CD4-positive, alpha-beta T cell treated with Interleukin-10 for 1 hour (primary cell): ENCODE measurements around the gene EIF4E1B.

Experiments used
- DNase-seq: peaks from one replicate; pipeline ENCODE4 v3.0.0-alpha.2; 2020

Gene EIF4E1B

GRCh38 chr5:176606875-176607274 lies 23.6 kb upstream of the EIF4E1B start:
- DNase-seq = no peak

- no peak for DNase-seq
These were observed 22.3 kb upstream of the EIF4E1B start for GRCh38 chr5:176608142-176608705.

DNA sequence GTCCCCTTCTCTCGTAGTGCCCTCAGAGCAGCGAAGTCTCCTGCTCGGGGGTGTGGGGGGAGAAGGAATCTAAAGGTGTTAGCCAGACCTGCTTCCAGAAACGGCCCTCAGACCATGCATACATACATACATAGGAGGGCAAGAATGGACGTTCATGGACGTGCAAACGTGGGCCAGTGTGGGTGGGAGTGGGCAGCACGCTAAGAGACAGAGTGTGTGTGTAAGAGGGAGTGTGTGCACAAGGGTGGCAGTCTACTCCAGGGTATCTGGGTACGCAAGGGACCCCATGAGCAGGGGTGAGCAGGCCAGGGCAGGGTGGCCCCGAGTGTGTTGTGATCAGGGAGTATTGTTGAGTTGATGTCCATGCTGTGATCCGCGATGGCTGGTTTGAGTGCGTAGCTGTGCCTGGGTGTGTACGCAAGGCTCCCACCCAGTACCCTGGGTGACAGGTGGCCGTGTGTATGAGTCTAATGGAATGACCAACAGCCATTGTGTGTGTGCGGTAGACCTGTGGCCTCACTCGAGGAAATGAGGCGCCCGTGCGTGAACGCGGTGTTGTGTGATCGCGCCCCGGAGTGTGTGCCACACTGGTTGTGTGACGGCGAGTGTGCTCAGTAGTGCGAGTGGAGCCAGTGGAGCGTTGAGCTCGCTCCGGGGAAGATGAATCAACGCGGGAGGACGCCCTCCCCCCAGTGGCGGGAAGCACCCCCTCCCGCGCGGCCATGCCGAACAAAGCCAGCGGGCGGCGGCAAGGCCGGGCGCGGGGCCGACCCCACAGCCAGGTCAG lies 21.3 kb upstream of the EIF4E1B start:
- no peak for DNase-seq

DNA sequence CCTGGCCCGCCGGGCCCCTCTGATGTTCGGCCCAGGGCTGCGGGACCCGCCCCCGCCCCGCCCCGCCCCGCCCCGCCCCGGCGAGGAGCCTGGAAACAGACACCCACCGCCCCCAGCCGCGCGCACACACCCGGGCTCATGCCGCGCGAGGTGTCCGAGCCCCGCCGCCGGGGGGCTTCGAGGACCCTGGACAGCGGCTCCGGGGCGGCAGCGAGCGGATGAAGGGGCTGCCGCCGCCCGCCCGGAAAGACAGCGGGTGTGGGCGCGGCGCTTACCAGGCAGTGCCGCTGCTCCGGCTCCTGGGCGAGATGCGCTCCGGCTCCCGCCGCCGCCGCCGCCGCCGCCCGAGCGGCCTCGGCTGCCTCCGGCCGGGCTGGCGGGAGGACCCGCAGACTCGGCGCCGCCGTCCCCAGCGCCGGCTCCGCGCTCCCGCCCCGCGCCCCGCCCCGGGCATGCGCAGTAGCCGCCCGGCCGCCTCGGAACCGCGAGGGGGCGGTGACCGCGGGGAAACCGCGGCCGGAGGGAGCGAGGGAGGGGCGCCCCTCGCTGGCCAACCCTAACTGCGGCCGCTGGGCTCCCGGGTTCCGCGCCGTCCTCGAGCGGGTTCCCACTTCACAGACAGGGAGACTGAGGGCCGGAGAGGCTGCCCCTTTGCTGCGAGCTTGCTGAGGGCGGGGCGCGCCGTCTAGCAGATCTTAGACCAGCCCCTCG lies 20.6 kb upstream of the EIF4E1B start, which contains the start of gene GPRIN1:
TSS of gene GPRIN1 (minus strand) at position 433 of the 711 bp plus-strand sequence. CDS start 10,322 bp downstream, outside the sequence.
- DNase-seq = peak; percentile 56

GRCh38 chr5:176610435-176610773 lies 20.1 kb upstream of the EIF4E1B start:
- no peak for DNase-seq

- DNase-seq = peak; percentile 54
These were observed 19.0 kb upstream of the EIF4E1B start for GRCh38 chr5:176611435-176611834.

DNA sequence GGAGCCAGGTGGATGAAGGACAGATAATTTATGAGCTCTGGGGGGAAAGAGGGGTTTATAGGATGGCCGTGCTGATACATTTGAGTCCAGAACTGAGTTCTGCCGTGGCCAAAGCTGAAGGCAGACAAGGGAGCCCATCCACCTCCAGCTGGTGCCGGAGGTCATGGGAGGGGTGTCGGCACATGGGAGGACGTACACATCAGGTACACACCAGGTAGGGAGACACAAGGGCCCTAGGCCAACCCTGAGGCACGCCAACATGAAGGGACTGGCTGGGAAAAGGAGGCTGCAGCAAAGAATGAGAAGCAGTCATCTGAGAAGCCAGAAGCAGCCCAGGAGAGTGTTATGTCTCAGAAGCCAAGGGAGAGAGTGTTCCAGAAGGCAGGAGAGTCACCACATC lies 18.5 kb upstream of the EIF4E1B start:
- no peak for DNase-seq

DNA sequence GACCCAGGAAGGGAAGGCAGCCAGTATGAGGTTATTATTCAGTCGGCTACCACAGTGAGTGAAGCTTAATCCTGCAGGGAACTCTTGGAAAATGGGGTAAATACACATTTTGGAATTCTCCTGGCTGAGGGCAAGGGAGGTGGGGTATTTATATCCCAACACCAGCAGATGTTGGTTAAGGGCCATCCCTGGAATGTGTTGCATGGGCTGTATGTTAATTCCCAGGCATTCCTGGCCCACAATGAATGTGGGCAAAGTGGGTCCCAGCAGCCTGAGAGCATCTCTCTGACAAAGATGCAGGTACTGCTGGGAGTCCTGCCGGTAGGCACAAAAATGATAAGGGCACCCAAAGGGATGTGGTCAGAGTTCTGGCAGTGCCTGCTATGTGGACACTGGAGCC lies 17.6 kb upstream of the EIF4E1B start:
- DNase-seq = no peak

- no peak for DNase-seq
These were observed 15.5 kb upstream of the EIF4E1B start for GRCh38 chr5:176614805-176615478.

DNA sequence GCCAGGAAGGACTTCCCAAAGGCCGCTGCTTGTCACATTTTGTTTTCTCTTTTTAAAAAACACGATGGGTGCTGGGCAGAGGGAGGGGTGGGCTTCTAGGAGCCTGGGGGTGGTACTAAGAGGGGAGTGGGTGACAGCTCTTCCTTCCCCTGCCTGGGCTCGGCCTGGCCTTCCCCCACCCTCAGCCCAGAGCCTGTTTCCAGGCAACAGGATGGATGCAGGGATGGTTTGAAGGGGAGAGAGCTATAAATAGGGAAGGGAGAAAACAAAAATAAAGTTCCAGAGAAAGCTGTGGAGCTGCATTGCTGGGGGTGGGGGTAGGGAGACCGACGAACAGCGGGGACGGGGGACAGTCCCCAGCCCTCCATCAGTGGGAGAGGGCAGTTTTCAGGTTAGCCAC lies 14.0 kb upstream of the EIF4E1B start:
- DNase-seq = no peak

GRCh38 chr5:176618783-176619182 lies 11.7 kb upstream of the EIF4E1B start:
- no peak for DNase-seq

- peak; percentile 84 for DNase-seq
These were observed 11.3 kb upstream of the EIF4E1B start for GRCh38 chr5:176619203-176619568.

GRCh38 chr5:176619569-176620332 lies 10.7 kb upstream of the EIF4E1B start:
- DNase-seq = no peak

DNA sequence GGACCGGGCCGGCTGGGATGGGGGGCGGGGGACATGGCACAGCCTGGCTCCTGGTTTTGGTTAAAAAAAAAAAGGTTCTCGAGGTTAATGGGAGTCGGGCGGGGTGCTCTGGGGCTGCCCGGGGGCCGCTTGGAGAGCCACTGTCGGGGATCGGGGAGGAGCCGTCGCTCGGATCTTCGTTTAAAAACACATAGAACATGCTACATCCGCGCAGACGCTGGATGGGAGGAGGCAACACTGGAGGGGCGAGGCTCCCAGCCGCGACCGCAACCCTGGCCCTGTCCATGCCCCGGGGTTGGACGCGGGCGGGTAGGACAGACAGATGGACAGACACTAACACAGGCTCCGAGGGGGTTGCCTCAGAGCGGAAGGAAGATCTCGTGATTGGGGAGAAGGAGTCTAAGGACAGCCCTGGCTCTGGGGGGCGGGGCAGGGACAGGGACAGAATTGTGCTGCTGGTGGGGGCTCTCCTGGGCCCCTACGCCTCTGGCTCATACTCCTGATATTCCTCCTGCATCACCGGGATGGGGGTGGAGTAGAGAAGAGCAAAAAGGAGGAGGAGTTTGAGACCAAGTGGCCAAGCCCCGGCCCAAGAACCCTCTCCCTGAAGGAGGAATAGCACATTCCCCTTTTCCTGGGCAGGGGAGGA lies 10.0 kb upstream of the EIF4E1B start:
- no peak for DNase-seq

DNA sequence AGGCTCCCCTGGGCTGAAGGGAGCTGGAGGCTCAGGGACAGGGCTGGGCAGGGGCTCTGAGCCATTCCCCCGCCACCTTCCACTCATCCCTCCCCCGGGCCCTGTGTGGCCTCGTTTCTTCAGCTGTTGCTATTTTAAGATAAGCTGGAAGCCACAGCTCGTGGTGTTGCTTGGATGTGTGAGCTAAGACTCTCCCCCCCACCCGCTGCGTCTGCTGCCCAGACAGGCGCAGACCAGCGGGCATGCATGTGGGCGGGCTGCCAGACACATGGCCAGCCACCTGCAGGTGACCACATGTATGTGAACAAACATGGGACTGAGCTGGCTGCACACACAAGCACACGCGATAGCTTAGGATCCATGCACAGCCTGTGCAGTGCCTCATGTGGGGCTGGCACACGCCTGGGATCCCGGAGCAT lies 8.8 kb upstream of the EIF4E1B start:
- no peak for DNase-seq

GRCh38 chr5:176624142-176624541 lies 6.3 kb upstream of the EIF4E1B start:
- no peak for DNase-seq

GRCh38 chr5:176624938-176625337 lies 5.5 kb upstream of the EIF4E1B start:
- no peak for DNase-seq

DNA sequence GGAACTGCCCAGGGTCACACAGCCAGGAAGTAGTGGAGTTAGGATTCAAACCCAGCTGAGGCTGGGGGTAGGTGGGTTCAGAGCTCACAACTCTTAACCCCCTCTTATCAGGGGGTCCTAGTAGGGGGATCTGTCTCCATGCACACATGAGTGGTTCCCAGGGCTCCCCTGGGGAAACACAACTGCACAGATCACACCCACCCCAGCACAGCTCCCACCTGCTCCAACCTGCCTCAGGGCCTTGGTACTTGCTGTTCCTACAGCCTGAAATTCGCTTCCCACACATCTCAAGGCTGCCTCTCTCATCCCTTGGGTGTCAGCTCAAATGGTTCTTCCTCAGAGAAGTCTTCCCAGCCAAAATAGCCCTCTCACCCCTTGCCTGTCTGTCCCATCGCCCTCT lies 5.0 kb upstream of the EIF4E1B start:
- DNase-seq = no peak

GRCh38 chr5:176625966-176626875 lies 4.3 kb upstream of the EIF4E1B start:
- no peak for DNase-seq

DNA sequence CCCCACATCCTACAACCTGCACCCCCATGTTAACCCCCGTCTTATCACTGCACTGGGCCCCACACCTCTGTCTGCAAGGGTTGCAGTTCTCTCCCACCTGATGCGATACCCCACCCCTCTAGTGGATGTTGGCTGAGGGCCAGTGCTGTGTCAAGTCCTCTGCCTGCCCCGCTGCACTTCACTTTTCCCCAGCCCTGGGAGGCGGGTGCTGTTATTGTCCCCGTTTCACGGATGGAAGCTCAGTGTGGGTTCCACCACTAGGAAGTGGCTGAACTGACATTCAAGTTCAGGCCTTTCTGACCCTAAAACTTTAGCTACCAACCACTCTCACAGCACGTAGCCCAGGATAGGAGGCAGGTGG lies 3.6 kb upstream of the EIF4E1B start:
- DNase-seq = no peak

GRCh38 chr5:176627582-176627981 lies 2.9 kb upstream of the EIF4E1B start:
- DNase-seq = no peak
